Measurements from ENCODE around the gene ZNF3. TPM values are rescaled to one million over a fixed set of nuclear protein-coding genes. Genes with fewer than 3 reads are reported as not detected.

The ZNF3 gene
- total RNA-seq, 1 experiment from 2014 or later, result 32.9 TPM

GRCh38 chr7:100033526-100033925 lies 48.0 kb downstream of the ZNF3 start:
- in situ Hi-C loops (cut with HindIII; ENCODE audit: low pct_unique_long_range_greater_than_20kb, low sequenced_read_pairs), result no loop called here

GRCh38 chr7:100029596-100029995 lies 51.9 kb downstream of the ZNF3 start:
- intact Hi-C loops (cut with micrococcal nuclease; ENCODE audit: unreplicated experiment) (no loop called here), in situ Hi-C loops (cut with HindIII; ENCODE audit: low pct_unique_long_range_greater_than_20kb, low sequenced_read_pairs) (no loop called here)
- Histone ChIP-seq H3K36me3 (ENCODE audit: control insufficient read depth, insufficient read depth, low read length) (peaks cover 11% of the 10 kb centered on the region), H3K27me3 (ENCODE audit: control insufficient read depth, insufficient read depth, low read length) (no peaks in the 10 kb centered on the region), H3K9me3 (ENCODE audit: control insufficient read depth, insufficient read depth, low read depth, low read length) (peaks cover 13% of the 10 kb centered on the region; the same call in 1 of the 2 replicates), H3K27ac (ENCODE audit: low read length) (no peak overlapping the region), H3K4me3 (ENCODE audit: low read depth in 2 of 2, low read length in 2 of 2) (no peak overlapping the region), H3K4me1 (ENCODE audit: control insufficient read depth, insufficient read depth, low read length) (no peaks in the 10 kb centered on the region)
- ATAC-seq (0 out of 2 replicates have a peak, but pooled peaks have one; percentile 42), DNase-seq (ENCODE audit: low read depth, low spot score) (no peak)
- POLR2A ChIA-PET, result interaction anchor here (0.6 kb wide), 1 partner anchor 28 kb away, joined by 3 read pairs; no protein-coding TSS in a partner anchor
- CTCF ChIA-PET, result interaction anchor here (0.6 kb wide), 1 partner anchor 32 kb away, joined by 4 read pairs; no protein-coding TSS in a partner anchor
- BruUV-seq (replicated peaks), result no TSS peak
- no peak for TF ChIP-seq SIN3A (IDR thresholded peaks at IDR 0.05; ENCODE audit: borderline replicate concordance, insufficient read depth, low read depth, low read length)
- no peak for TF ChIP-seq CTCF (IDR thresholded peaks at IDR 0.05)
- no peak for TF ChIP-seq TCF7L2 (IDR thresholded peaks at IDR 0.05; ENCODE audit: low read depth, low read length)
- TF ChIP-seq REST (IDR thresholded peaks at IDR 0.05; ENCODE audit: insufficient read depth in 1 of 2, low read depth in 2 of 2, low read length in 1 of 2), result no peak
- TF ChIP-seq POLR2AphosphoS5 (IDR thresholded peaks at IDR 0.05; ENCODE audit: low read depth, low read length), result no peak

More at GRCh38 chr7:100033526-100033925, 48.0 kb downstream of the ZNF3 start:
- H3K36me3 ChIP-seq (ENCODE audit: control insufficient read depth, insufficient read depth, low read length), result peaks cover 3% of the 10 kb centered on the region; the same call in 1 of the 2 replicates
- CTCF ChIA-PET, result no interaction called here
- no peak for DNase-seq (ENCODE audit: low read depth, low spot score)
- H3K27me3 ChIP-seq (ENCODE audit: control insufficient read depth, insufficient read depth, low read length), result no peaks in the 10 kb centered on the region
- no TSS peak for BruUV-seq (replicated peaks)
- no peak for ATAC-seq
- TF ChIP-seq REST (IDR thresholded peaks at IDR 0.05; ENCODE audit: insufficient read depth in 1 of 2, low read depth in 2 of 2, low read length in 1 of 2) (no peak), SIN3A (IDR thresholded peaks at IDR 0.05; ENCODE audit: borderline replicate concordance, insufficient read depth, low read depth, low read length) (no peak)
- H3K9me3 ChIP-seq (ENCODE audit: control insufficient read depth, insufficient read depth, low read depth, low read length), result peaks cover 13% of the 10 kb centered on the region; the same call in 1 of the 2 replicates
- no peak overlapping the region for H3K27ac ChIP-seq (ENCODE audit: low read length)
- H3K4me1 ChIP-seq (ENCODE audit: control insufficient read depth, insufficient read depth, low read length), result no peaks in the 10 kb centered on the region
- intact Hi-C loops (cut with micrococcal nuclease; ENCODE audit: unreplicated experiment), result no loop called here
- H3K4me3 ChIP-seq (ENCODE audit: low read depth in 2 of 2, low read length in 2 of 2), result no peak overlapping the region
- POLR2A ChIA-PET, result interaction anchor here (0.7 kb wide), 1 partner anchor 16 kb away, joined by 5 read pairs; no protein-coding TSS in a partner anchor

Data from Panc1 (cell line).